ENCODE results near the gene LPP.

GRCh38 chr3:188829576-188829975, 675.6 kb downstream of the LPP start:
- TF ChIP-seq ZNF274 (CRISPR knock-in tag; IDR thresholded peaks at IDR 0.05) (no peak), DPF2 (CRISPR knock-in tag; IDR thresholded peaks at IDR 0.05; ENCODE audit: borderline replicate concordance, low read depth) (no peak), BCLAF1 (IDR thresholded peaks at IDR 0.05) (no peak), KDM5B (CRISPR knock-in tag; IDR thresholded peaks at IDR 0.05; ENCODE audit: borderline replicate concordance) (no peak), HDAC2 (CRISPR knock-in tag; IDR thresholded peaks at IDR 0.05) (no peak), HMGXB4 (CRISPR knock-in tag; IDR thresholded peaks at IDR 0.05; ENCODE audit: borderline replicate concordance in 1 of 2, low read depth in 1 of 2) (no peak), POLR2A (IDR thresholded peaks at IDR 0.05; ENCODE audit: insufficient read depth in 1 of 2, low read depth in 2 of 2, low read length in 2 of 2) (no peak)
